Fibroblast of lung (primary cell): ENCODE results near the gene NOS1AP. TPM values are rescaled to one million over a fixed set of nuclear protein-coding genes. Genes with fewer than 3 reads are reported as not detected.

Source experiments
- DNase-seq, 2 donors: peaks; one replicate each; pipeline versions ENCODE4 v3.0.0 to v3.0.0-alpha.2; 2010; ENCODE audit warnings: low read depth in 2 of 2
- H2AFZ ChIP-seq: 2 replicates; pipeline ENCODE4 v1.5.1; 2012; ENCODE audit warnings: low read length, control low read depth, inconsistent platforms
- H3K27ac ChIP-seq: 2 replicates; pipeline ENCODE4 v1.5.1; 2011; ENCODE audit warnings: low read length, control low read depth; ENCODE audit not compliant: insufficient read depth
- H3K27me3 ChIP-seq: 2 replicates; pipeline ENCODE4 v1.5.1; 2011; ENCODE audit warnings: mild to moderate bottlenecking, low read length; ENCODE audit not compliant: control insufficient read depth, insufficient read depth
- H3K36me3 ChIP-seq: 2 replicates; pipeline ENCODE4 v1.5.1; 2011; ENCODE audit warnings: low read length; ENCODE audit not compliant: control insufficient read depth, insufficient read depth
- H3K4me1 ChIP-seq: 2 replicates; pipeline ENCODE4 v1.5.1; 2011; ENCODE audit warnings: low read length; ENCODE audit not compliant: control insufficient read depth, insufficient read depth; ENCODE audit errors: extremely low read depth
- H3K4me2 ChIP-seq: 2 replicates; pipeline ENCODE4 v1.5.1; 2011; ENCODE audit warnings: low read length, control low read depth; ENCODE audit not compliant: insufficient read depth; ENCODE audit errors: extremely low read depth
- H3K4me3 ChIP-seq, 4 experiments: fragments of 200-600 bp in 1 of 4; sonication (generic) in 1 of 4; replicated peaks in 1 of 4; 2 replicates each; pipeline ENCODE4 v1.5.1; 2011 to 2016; ENCODE audit warnings: low read length in 4 of 4, low read depth in 3 of 4, mild to moderate bottlenecking in 3 of 4, control low read depth in 2 of 4, inconsistent platforms in 1 of 4, mixed read lengths in 1 of 4; ENCODE audit not compliant: insufficient read depth in 1 of 4; ENCODE audit errors: control extremely low read depth in 1 of 4
- H3K79me2 ChIP-seq: 2 replicates; pipeline ENCODE4 v1.5.1; 2012; ENCODE audit warnings: mild to moderate bottlenecking, low read length, inconsistent platforms; ENCODE audit not compliant: control insufficient read depth, insufficient read depth
- H3K9ac ChIP-seq: 2 replicates; pipeline ENCODE4 v1.5.1; 2011; ENCODE audit warnings: mild to moderate bottlenecking, low read length, control low read depth; ENCODE audit not compliant: insufficient read depth
- H3K9me3 ChIP-seq: 2 replicates; pipeline ENCODE4 v1.5.1; 2012; ENCODE audit warnings: low read depth, low read length; ENCODE audit not compliant: control insufficient read depth, insufficient read depth
- H4K20me1 ChIP-seq: 2 replicates; pipeline ENCODE4 v1.5.1; 2011; ENCODE audit warnings: low read length; ENCODE audit not compliant: control insufficient read depth, insufficient read depth; ENCODE audit errors: extremely low read depth
- CTCF ChIP-seq, 2 donors: IDR thresholded peaks in 1 of 2; conservative IDR thresholded peaks in 1 of 2; 1 replicate in 1 of 2; 2 replicates in 1 of 2; pipeline ENCODE4 v1.5.1; 2011 to 2012; ENCODE audit warnings: low read length in 2 of 2, control low read depth in 1 of 2, inconsistent platforms in 1 of 2, low read depth in 1 of 2, mild to moderate bottlenecking in 1 of 2
- EZH2 ChIP-seq: IDR thresholded peaks from 2 replicates; pipeline ENCODE4 v1.5.1; 2012; ENCODE audit warnings: low read length, control low read depth, mild to moderate bottlenecking; ENCODE audit errors: missing control alignments
- polyA plus RNA-seq, 2 donors: library from polyadenylated mRNA; depleted of rRNA in 1 of 2; stranded (reverse) in 1 of 2; unstranded in 1 of 2; fragments of >200 nt; gene quantifications; 2 replicates each; pipeline ENCODE4 v1.2.1, GENCODE V29; 2011 to 2012; ENCODE audit warnings: missing spikeins in 1 of 2
- total RNA-seq: library from RNA; depleted of rRNA; stranded (reverse); fragments of >200 nt; gene quantifications from 2 replicates; pipeline ENCODE4 v1.2.1, GENCODE V29; 2014

NOS1AP gene
- total and polyA plus RNA-seq, 2 donors (not counting 1 experiment from before 2014, with no cell fraction given): 0.14 to 0.17 TPM

- no peak for DNase-seq
- Histone ChIP-seq H3K9me3 (no peaks in the 10 kb centered on the region), H3K9ac (no peak overlapping the region), H3K27me3 (peaks cover 3% of the 10 kb centered on the region), H3K4me2 (no peak overlapping the region), H3K36me3 (no peaks in the 10 kb centered on the region), H3K79me2 (no peaks in the 10 kb centered on the region), H3K4me3 (no peak overlapping the region), H2AFZ (no peak overlapping the region), H3K27ac (no peak overlapping the region), H4K20me1 (no peaks in the 10 kb centered on the region), H3K4me1 (peaks cover 2% of the 10 kb centered on the region)
- TF ChIP-seq EZH2: no peak
- no peak for TF ChIP-seq CTCF (conservative IDR thresholded peaks at IDR 0.05 in 1 of 2, IDR thresholded peaks at IDR 0.05 in 1 of 2; ENCODE audit: low read depth in 1 of 2, low read length in 2 of 2)
These were observed 165.1 kb downstream of the NOS1AP start for GRCh38 chr1:162234571-162234970.

- no peak overlapping the region for H3K4me3 ChIP-seq
- H3K27me3 ChIP-seq: peaks cover 3% of the 10 kb centered on the region
- H4K20me1 ChIP-seq: no peaks in the 10 kb centered on the region
- no peaks in the 10 kb centered on the region for H3K79me2 ChIP-seq
- peaks cover 2% of the 10 kb centered on the region for H3K4me1 ChIP-seq
- no peaks in the 10 kb centered on the region for H3K9me3 ChIP-seq
- H2AFZ ChIP-seq: no peak overlapping the region
- no peaks in the 10 kb centered on the region for H3K36me3 ChIP-seq
- H3K4me2 ChIP-seq: no peak overlapping the region
- no peak overlapping the region for H3K9ac ChIP-seq
- no peak for TF ChIP-seq CTCF (conservative IDR thresholded peaks at IDR 0.05 in 1 of 2, IDR thresholded peaks at IDR 0.05 in 1 of 2; ENCODE audit: low read depth in 1 of 2, low read length in 2 of 2)
- no peak for TF ChIP-seq EZH2
- peak overlapping the region; percentile 26 for H3K27ac ChIP-seq
- peak; percentile 45 to 82 for DNase-seq
These were observed 165.8 kb downstream of the NOS1AP start for GRCh38 chr1:162235241-162235800.

GRCh38 chr1:162236201-162236600 is 166.7 kb downstream of the NOS1AP start:
- peak in 1 of 2 donors; percentile 19 for DNase-seq
- Histone ChIP-seq H4K20me1 (no peaks in the 10 kb centered on the region), H3K9me3 (no peaks in the 10 kb centered on the region), H3K27me3 (peaks cover 3% of the 10 kb centered on the region), H3K27ac (no peak overlapping the region), H3K9ac (no peak overlapping the region), H2AFZ (no peak overlapping the region), H3K36me3 (no peaks in the 10 kb centered on the region), H3K4me1 (peaks cover 2% of the 10 kb centered on the region), H3K4me2 (no peak overlapping the region), H3K79me2 (no peaks in the 10 kb centered on the region), H3K4me3 (no peak overlapping the region)
- TF ChIP-seq EZH2: no peak
- no peak for TF ChIP-seq CTCF (conservative IDR thresholded peaks at IDR 0.05 in 1 of 2, IDR thresholded peaks at IDR 0.05 in 1 of 2; ENCODE audit: low read depth in 1 of 2, low read length in 2 of 2)
